ENCODE measurements around the gene ARHGEF19.
"Not testable (repeated sequence)": the region's sequence is repeated elsewhere in the genome, so short reads cannot be mapped to it uniquely, and the experiment has no call there.

Gene ARHGEF19

DNA sequence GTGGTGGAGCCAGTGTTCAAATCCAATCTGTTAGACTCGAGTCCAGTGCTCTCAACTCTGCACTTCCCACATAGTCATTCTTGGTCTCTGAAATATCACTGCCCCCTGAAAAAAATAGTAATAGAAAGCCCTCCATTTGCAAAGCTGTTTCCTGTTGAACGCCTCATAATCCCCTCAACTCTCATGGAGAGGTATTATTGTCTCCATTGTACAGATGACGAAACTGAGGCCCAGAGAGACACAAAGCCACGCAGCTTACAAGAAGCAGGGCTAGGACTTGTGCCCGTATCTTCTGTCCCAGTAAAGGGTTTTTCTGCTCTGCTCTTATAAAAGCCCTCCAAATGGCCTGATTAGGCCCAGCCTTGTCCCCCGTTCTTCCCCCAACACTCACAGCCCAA lies 6.2 kb upstream of the ARHGEF19 start:
- no peak for DNase-seq

DNA sequence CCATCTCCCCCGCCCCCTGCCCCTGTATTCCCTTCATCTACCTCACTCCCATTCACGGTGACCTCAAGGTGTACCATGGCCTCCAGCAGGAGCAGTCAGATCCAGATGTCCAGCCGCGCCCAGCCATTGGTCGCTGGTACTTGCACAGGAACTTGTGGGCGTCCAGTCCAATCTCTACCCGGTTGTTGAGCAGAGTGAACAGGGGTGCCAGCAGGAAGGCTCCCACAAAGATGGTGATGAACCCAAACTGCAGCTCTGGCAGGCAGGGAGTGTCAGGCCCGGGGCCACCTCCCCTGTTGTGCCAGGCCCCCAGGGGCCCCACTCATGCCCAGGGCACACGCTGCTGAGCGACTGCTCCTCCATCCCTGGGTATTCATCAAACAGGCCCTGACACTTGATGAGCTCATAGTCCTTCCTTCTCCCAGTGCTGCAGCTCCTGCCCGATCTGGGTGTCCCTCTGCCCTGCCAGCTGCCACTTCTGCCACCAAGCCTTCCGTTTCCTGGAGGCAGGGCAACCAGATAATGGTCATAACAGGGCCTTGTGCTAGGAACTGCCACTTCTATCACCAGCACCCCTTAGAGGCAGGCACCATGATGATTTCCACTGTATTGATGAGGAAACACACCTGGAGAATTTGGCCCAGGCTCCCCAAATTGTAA lies 5.7 kb upstream of the ARHGEF19 start:
- DNase-seq: no peak

DNA sequence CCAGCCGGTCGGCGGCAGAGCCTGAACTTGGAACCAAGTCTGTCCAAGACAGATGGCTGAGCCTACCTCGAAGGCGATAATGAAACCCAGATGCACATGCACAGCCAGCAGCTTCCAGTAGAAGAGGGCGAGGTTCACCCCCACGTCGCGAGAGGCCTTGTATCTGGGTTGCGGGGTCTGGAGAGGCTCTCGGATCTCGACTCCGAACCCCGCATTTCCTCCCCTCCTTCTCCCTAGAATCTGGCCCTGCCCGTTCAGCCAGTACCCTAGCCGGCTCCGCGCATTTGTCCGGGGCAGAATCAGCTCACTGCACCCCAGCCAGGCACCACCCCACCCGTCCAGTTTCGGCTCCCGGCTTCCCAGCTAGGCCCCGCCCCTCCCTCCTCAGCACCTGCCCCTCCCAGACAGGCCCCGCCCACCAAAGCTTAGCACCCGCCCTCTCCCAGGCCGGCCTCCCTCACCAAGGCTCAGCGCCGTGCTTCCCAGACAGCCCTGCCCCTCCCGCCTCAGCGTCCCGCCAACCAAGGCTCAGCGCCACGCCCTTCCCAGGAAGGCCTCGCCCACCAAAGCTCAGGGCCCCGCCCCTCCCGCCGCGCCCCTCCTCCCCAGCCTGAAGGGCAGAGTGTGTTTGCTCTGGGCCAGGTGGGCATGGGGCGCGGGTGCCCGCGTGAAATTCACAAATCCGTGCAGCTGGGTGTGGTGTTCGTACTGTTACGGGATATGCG lies 4.8 kb upstream of the ARHGEF19 start:
- peak; percentile 24 to 46 for DNase-seq

DNA sequence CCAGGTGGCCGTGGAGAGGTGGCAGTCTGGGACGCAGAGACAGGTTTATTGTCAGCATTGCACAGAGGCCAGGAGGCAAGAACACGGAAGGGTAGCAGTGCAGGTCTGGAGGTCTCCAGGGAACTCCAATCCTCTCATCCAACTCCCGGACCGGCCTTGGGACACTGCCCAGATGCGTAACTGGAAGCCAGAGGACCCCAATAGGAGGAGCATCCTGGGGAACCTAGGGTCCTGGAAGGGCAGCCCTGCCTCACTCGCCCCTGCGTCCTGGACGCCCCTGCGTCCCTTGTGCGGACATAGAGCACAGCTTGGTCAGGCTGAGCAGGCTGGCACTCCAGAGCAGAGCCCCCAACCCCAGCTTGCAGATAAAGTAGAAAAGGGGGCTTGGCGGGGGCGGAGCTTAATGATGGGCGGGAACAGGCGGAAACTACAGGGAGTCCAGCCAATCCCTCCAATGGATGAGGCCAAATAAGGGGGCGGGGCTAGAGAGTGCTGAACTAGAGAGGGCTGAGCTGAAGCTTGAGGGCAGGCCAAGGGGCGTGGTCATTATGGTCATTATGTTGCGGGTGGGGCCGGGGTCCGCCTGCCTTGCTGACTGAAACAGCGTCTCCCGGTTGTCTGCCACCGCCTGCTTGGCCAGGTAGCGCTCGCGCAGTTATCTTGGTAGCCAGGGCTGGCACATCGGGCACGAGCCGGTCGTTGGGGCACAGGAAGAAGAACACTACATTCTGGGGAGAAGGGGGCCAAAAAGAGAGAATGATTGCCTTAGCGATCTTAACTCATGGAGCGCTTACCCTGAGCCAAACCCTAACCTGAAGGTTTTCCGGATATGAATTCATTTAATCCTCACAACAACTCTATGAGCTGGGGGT lies 3.7 kb upstream of the ARHGEF19 start:
- peak in 1 of 2 experiments; percentile 7 for DNase-seq

DNA sequence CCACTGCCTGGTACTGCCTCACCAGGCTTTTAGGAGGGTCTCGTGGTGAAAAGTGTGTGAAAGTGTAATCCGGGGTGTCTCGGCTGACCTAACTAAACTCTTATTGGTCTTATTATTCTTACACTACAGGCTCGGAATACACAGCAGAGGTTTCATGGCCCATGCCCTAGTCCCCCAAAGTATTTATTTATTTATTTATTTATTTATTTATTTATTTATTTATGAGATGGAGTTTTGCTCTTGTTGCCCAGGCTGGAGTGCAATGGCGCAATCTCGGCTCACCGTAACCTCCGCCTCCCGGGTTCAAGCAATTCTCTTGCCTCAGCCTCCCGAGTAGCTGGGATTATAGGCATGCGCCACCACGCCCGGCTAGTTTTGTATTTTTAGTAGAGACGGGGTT lies 2.8 kb upstream of the ARHGEF19 start:
- DNase-seq: not testable (repeated sequence)

DNA sequence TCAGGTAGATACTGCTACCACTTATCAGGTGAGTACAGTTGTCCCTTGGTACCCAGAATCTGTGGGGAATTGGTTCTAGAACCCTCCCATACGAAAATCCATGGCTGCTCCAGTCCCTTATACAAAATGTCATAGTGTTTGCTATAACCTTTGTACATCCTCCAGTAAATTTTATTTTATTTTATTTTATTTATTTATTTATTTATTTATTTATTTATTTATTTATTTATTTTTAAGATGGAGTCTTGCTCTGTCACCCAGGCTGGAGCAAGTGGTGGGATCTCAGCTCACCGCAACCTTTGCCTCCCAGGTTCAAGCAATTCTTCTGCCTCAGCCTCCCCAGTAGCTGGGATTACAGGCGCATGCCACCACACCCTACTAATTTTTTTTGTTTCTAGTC lies 1.1 kb upstream of the ARHGEF19 start:
- not testable (repeated sequence) for DNase-seq

DNA sequence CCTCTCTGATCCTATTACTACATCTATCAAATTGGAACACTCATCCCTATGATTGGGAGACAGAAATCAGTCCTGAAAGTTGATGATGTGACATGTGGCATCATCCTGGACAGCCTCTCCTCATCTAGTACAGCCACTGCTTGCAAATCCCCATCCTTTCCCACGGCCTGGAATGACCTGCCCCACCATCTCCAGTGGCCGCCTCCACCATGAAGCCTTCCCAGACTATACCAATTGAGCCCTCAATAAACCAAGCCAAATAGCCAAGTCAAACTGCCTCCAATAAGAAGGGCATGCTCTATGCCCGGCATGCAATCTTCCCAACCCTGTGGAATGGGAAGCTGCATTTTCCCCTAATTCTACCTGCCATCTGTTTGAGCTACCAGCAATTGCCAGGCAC lies 561 bp upstream of the ARHGEF19 start:
- no peak for DNase-seq

DNA sequence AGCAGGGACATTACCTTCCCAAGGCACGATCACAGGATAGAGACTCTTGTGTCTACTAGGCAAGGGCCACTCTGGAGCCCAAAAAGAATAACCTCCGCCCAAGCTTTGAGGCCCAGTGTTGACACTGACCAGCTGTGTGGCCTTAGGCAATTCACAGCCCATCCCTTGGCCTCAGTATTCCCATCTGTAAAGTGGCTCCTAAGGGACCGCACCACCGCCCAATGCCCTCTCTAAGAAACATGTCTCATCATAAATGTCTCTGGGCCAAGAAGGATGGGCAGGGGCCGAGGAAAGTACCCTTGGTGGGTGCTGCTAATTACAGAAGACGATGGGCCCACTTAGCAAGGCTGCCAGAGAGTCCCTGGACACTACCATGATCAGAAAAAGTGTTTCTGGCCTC lies 628 bp downstream of the ARHGEF19 start:
- no peak for DNase-seq

DNA sequence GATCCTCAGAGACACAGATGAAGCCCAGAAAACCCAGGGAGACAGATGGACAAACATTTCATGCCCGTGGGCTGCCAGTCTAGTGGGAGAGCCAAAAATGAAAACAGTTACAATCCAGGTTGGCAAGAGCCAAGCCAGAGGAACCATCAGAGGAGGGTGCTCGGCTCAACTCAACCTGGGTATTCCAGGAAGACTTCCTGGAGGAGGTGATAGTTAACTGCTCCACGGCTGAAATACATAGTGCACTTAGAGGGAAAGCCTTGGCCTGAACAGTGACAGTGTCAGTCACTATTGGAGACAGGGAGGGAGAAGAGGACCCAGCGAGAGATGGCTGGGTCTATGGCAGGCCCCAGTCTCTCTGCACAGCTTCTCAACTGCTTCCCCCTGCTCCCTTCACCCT lies 1.9 kb downstream of the ARHGEF19 start:
- DNase-seq: no peak

DNA sequence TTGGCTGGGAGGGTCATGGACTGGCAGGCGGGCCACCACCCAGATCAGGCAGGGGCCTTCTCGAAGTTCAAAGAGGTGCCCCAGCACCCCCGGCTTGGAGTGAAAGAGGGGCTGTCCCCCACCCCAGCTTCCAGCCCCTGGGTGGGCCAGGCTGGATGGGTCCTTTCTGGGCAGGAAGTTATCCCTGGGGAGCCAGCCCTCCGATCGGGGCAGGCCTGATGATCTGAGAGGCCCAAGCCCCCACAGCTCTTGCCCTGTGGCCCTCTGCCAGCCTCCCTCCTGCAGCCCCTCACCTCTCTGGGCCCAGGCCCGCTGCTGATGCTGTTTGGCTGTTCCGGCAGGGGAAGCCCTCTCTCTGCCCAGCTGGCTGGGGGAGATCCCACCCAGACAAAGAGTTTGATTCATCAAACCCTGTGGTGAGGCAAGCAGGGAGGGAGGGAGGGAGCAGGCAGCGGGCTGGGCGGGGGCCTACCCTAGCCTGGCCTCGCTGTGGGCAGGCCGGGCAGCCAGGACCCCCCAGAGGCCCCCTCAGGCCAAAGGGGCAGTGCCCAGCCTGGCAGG lies 2.5 kb downstream of the ARHGEF19 start:
- DNase-seq: no peak

DNA sequence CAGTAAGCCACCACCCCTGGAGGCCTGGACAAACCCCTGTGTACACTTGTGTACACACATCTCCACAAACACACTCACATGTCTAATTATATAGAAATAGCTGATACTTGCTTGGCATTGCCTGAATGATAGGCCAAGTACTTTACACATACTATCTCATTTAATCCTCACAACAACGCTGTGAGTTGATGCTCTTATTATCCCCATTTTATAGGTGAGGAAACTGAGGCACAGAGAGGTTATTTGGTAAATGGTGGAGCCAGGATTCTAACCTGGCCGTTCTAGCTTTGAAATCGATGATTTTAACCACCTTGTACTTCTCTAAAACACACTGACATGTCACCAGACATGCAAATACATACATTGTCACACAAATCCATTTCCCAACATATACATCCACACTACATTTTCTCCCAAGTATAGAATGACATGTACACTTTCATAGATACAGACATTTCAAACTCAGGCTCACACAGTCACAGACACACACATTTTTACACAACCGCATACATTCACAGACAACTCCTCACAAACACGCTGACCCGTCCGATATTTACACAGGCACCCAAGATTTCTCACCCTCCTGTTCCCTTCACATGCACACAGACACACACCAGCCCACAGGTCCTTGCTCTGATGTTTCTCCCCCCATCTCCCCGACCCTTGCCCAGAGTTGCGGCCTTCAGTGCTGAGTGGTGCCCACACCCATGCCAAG lies 3.2 kb downstream of the ARHGEF19 start:
- no peak for DNase-seq

DNA sequence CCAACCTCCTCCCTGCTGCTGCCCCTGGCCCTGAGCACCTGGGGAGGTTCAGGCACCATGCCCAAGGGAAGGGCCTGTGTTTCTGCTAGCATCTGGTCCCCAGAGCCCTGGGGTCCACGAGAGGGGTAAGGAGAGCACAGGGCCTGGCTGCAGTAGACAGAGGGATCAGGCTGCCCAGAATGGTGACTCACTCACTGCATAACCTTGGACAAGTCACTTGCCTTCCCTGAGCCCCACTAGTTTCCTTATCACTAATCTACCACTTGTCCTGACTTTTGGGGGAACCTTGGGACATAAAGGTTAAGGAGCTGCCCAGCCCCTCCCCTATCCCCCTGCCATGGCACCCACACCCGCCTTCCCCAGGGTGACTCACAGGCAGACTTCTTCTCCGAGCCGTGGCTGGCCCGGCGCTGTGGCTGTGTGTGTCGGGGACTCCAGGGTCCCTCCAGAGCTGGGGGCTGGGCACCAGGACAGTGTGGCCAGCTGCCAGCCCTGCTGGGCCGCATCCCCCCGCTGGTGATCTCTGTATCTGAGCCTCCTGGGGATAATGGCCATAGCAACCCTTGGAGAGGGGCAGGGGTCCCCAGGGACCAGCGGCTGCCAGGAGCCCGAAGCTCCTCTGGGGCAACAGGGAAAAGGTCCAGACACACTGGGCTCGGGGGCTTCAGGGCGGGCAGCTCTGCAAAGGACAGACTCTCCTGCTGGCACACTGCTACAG lies 4.0 kb downstream of the ARHGEF19 start:
- DNase-seq: no peak

DNA sequence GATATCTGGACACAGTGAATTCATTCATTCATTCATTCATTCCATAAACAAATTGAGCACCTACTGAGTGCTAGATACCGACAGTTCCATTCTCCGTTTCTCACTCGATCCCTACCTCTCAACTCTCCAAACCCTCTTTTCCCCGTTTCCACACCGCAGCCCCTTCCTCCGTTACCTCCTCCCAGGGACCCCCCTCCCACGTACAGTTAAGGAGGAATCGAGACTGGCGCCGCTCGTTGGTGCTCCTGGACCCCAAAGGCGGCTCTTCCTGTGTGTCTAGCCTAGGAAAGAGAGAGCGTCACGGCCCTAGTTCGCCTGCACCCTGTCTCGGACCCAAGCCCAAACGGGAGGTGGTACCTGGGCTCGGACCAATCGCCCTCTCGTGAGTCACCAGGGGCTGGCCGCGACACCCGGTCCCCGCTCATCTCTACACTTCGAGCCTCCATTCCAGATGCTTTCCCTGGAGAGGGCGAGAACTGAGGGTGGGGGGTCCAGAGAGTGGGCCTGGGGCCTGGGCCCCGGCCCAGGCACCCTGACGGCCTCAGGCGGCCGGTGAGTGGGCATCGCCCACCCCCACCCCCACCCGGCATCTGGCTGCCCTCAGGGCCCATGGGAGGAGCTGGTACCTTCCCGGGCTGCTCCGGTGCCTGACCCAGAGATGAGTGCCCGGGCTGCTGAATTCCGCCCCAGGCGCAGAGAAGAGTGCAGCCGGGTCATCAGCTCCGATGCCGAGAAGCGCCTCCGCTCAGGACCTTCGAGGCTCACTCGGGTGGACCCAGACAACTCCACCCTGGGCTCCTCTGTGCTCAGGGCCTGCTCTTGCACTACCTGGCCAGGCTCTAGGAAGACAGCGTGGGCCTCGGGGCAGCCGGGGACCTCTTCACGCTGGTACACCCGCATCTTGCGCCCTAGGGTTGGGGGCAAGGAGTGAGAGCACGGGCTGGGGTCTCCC lies 4.9 kb downstream of the ARHGEF19 start:
- DNase-seq: no peak

DNA sequence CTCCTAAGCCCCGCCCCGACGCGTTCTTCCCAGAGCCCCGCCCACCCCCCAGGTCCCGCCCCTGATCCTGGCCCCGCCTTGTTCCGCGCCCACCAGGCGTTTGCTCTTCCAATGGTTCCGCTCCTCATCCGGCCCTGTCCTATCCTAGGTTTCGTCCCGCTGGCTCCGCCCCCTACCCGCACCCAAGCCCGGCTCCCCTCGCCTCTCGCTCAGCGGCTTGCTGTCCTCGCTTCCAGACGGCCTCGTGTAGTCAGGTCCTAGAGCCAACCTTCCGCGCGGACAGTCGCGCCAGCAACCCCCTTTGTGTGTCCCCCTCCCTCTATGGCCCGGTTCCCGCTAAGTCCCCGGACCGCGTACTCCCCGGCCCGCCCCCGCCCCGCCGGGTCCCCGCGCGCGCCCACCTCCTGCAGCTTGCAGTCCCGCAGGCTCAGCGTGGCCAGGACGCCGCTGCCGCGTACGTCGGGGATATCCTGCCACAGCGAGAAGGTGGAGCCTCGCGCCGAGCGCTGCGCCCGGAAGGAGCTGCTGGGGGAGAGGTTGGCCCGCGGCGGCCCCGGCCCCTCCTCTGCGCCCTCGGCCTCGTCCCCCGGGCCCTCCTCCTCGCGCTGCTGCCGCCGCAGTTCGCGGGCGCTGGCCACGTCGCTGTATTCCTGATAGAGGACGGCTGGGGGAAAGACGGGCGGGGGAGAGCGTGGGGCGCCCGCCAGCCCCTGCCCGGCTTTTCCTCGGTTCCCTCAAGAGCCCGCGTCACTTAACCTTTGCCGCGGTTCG lies 5.7 kb downstream of the ARHGEF19 start:
- DNase-seq: peak; percentile 75 to 93

DNA sequence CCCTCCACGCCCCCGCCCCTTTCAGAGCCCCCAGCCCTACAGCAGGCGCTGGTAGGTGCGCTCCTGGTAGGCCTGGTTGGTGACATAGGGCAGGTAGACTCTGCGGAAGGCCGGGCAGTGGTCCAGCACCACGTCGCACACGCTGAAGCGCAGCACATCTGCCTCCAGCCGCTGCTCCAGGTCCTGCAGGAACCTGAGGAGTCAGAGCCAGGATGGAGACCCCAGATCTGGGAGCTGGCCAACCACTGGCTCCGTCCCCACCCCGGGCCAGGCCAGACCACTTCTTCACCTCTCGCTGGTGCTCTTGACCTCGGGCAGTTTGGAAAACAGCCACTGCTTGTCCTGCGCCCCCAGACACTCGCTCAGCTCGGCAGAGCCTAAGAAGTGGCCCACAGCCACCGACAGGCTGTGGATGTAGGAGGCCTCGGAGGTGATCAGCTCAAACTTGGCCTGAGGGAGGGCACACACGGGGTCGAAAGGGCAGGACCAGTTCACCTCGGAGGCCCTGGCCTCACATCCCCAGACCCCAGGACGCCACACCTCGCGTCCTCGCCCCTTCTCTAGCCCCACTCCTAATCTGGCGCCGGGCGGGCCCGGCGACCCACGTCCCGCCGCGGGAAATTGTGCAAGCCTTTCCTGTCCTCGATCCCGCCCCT lies 6.4 kb downstream of the ARHGEF19 start:
- no peak for DNase-seq

DNA sequence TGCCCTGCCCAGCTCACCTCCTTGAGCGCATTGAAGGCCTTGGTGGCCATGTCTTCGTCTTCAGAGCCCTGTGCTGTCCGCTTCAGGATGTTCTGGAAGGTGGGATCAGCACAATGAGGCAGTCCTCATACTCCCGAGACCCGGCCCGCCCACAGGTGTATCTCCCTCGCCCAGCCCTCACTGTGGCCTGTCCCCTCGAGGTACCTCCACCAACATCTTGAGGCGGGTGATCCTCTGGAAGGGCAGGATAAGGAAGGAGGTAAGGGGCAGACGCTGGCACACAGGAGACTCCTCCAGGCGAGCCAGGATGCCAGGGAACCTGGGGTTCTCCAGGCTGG lies 7.1 kb downstream of the ARHGEF19 start:
- no peak for DNase-seq

DNA sequence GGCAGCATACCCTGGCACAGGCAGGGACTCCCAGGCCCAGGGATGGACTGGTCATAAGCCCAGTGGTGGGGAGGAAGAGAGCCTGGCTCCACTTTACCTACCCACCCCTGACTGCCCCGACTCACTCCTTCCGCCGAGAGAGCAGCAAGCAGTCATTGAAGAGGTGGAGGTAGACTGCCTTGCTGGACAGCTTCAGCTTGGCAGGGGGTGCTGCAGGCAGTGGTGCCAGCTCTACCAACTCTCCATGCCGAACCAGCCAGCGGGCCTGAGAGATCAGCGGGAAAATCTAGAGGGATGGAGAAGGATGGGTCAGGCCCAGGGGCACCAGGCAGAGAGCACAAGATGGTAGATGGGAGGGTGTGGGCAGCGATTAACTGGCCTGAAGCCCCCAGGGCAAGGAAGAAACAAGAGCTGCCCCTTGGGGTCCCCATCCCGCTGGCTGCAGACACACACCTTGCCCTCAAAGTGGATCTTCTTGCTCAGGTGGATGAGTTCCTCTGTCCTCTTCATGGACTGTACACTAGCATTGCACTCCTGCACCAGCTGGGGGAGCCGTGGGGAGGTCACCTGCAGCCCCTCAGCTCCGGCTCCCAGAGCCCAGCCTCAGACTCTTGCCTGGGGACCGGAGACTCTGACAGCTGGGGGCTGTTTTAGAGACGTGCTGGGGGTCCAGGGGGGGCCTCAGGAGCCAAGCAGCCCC lies 7.7 kb downstream of the ARHGEF19 start:
- no peak for DNase-seq

DNA sequence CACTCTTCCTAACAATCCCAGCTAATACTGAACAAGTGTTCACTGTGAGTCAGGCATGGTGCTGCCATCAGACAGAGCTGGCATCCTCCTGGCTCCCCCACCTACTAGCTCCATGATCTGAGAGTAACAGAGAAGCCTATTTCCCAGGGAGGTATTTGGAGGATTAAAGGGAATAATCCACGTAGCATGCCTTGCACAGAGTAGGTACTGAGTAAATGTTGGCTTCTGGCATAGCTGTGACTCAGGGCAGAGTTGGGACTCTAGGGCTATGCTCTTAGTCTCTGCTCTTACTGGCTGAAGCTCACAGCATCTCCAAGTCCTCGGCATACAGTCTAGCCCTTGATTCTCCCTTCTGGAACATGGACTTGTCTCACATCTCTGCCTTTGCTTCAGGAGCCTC lies 8.2 kb downstream of the ARHGEF19 start:
- DNase-seq: no peak

DNA sequence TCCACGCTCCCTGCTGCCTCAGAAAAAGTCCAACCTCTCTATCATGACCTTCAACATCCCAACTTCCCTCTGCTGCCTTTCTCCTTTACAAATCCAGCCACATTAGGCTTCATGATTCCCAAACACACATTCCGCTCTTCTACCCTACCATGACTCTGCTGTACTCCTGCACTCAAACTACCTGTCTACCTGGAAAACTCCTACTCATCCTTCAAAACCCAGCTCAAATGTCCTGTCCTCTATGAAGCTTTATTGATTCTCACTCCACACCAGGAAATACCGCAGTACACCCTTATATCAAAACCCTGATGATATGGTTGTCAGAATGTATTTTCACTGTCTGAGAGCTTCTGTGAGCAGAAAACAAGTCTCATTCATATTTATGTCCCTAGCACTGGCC lies 8.9 kb downstream of the ARHGEF19 start:
- DNase-seq: no peak

Measured in SW 1271 (cell line).